ENCODE results near the gene CD40.

Gene CD40

GRCh38 chr20:46178891-46179290 lies 60.8 kb downstream of the CD40 start:
- Histone ChIP-seq H3K27me3 (replicated peaks) (peaks cover 20% of the 10 kb centered on the region), H3K4me3 (ENCODE audit: low read depth, low read length) (no peak overlapping the region), H3K36me3 (replicated peaks) (no peaks in the 10 kb centered on the region), H3K27ac (no peak overlapping the region)
- no peak for TF ChIP-seq CTCF (IDR thresholded peaks at IDR 0.05; ENCODE audit: low read depth, low read length, missing control alignments)
- no peak for DNase-seq
- in situ Hi-C loops (cut with HindIII; ENCODE audit: low pct_ligation_motif_present, low sequenced_read_pairs), result no loop called here
